Keratinocyte (primary cell): ENCODE results near the gene GSTT2B. TPM values are rescaled to one million over a fixed set of nuclear protein-coding genes. Genes with fewer than 3 reads are reported as not detected.

Source experiments
- DNase-seq: peaks from one replicate; pipeline ENCODE4 v3.0.0-alpha.2; 2011; ENCODE audit warnings: low read depth, missing footprints, low spot score
- FAIRE-seq: peaks from 2 replicates; lab custom pipeline; 2011; peaks lifted over from hg19 to GRCh38; lab: Jason Lieb, UNC
- H2AFZ ChIP-seq: 2 replicates; pipeline ENCODE4 v1.6.0; 2012; ENCODE audit warnings: low read length, control low read depth, inconsistent platforms; ENCODE audit not compliant: control insufficient read depth
- H3K27ac ChIP-seq: 2 replicates; pipeline ENCODE4 v1.5.1; 2011; ENCODE audit warnings: low read length; ENCODE audit not compliant: control insufficient read depth, insufficient read depth
- H3K27me3 ChIP-seq: 3 replicates; pipeline ENCODE4 v1.6.0; 2011; ENCODE audit warnings: low read length; ENCODE audit not compliant: control insufficient read depth, insufficient read depth; ENCODE audit errors: extremely low read depth
- H3K36me3 ChIP-seq, 2 experiments: 2 replicates in 1 of 2; 3 replicates in 1 of 2; pipeline ENCODE4 v1.5.1; 2011; ENCODE audit warnings: low read length in 2 of 2, mild to moderate bottlenecking in 1 of 2; ENCODE audit not compliant: control insufficient read depth in 2 of 2, insufficient read depth in 2 of 2; ENCODE audit errors: extremely low read depth in 1 of 2
- H3K4me1 ChIP-seq: 3 replicates; pipeline ENCODE4 v1.5.1; 2011; ENCODE audit warnings: low read length; ENCODE audit not compliant: control insufficient read depth, insufficient read depth; ENCODE audit errors: extremely low read depth
- H3K4me2 ChIP-seq: 3 replicates; pipeline ENCODE4 v1.6.0; 2011; ENCODE audit warnings: low read depth, low read length; ENCODE audit not compliant: control insufficient read depth, insufficient read depth; ENCODE audit errors: extremely low read depth
- H3K4me3 ChIP-seq, 3 experiments: fragments of 200-600 bp in 1 of 3; sonication (generic) in 1 of 3; 2 replicates in 2 of 3; 3 replicates in 1 of 3; pipeline ENCODE4 v1.5.1; 2011 to 2016; ENCODE audit warnings: low read length in 3 of 3, mild to moderate bottlenecking in 3 of 3, control low read depth in 2 of 3, inconsistent platforms in 1 of 3, low read depth in 1 of 3, mixed read lengths in 1 of 3, mixed run types in 1 of 3, moderate library complexity in 1 of 3; ENCODE audit not compliant: control insufficient read depth in 2 of 3, insufficient read depth in 2 of 3; ENCODE audit errors: extremely low read depth in 1 of 3
- H3K79me2 ChIP-seq: 2 replicates; pipeline ENCODE4 v1.6.0; 2012; ENCODE audit warnings: low read length; ENCODE audit not compliant: control insufficient read depth, insufficient read depth
- H3K9ac ChIP-seq: 3 replicates; pipeline ENCODE4 v1.6.0; 2011; ENCODE audit warnings: low read length; ENCODE audit not compliant: control insufficient read depth, insufficient read depth; ENCODE audit errors: extremely low read depth
- H3K9me1 ChIP-seq: 3 replicates; pipeline ENCODE4 v1.6.0; 2011; ENCODE audit warnings: low read length; ENCODE audit not compliant: control insufficient read depth, insufficient read depth; ENCODE audit errors: extremely low read depth
- H3K9me3 ChIP-seq: 2 replicates; pipeline ENCODE4 v1.5.1; 2012; ENCODE audit warnings: low read depth, low read length; ENCODE audit not compliant: control insufficient read depth
- H4K20me1 ChIP-seq: 3 replicates; pipeline ENCODE4 v1.6.0; 2011; ENCODE audit warnings: low read length; ENCODE audit not compliant: control insufficient read depth, insufficient read depth; ENCODE audit errors: extremely low read depth
- EZH2 ChIP-seq: IDR thresholded peaks from one replicate; pipeline ENCODE4 v1.6.1; 2012; ENCODE audit warnings: inconsistent platforms, mild to moderate bottlenecking, low read length, moderate library complexity
- dilution Hi-C: fragments of 300-500 bp; cut with MboI; formaldehyde crosslinking; loops from one replicate; pipeline ENCODE4 v1.7.0; 2020; ENCODE audit warnings: low sequenced_read_pairs; ENCODE audit not compliant: extremely low pct_ligation_motif_present
- polyA plus RNA-seq, 5 experiments: library from polyadenylated mRNA; depleted of rRNA in 3 of 5; stranded (reverse) in 3 of 5; stranded (forward) in 1 of 5; unstranded in 1 of 5; fragments of >200 nt; gene quantifications; 1 replicate in 1 of 5; 2 replicates in 3 of 5; 3 replicates in 1 of 5; pipeline versions ENCODE4 v1.2.1 to v1.2.3, GENCODE V29; 2011 to 2012; ENCODE audit warnings: missing spikeins in 2 of 5, low read depth in 1 of 5, low replicate concordance in 1 of 5
- TF ChIP-seq, protein P1 (sequence below), 3 experiments: IDR thresholded peaks in 1 of 3; conservative IDR thresholded peaks in 1 of 3; optimal IDR thresholded peaks in 1 of 3; 2 replicates in 2 of 3; 3 replicates in 1 of 3; pipeline versions ENCODE3 to v1.5.1; 2011; ENCODE audit warnings: low read length in 3 of 3, mild to moderate bottlenecking in 3 of 3, moderate library complexity in 2 of 3, control low read depth in 1 of 3, inconsistent platforms in 1 of 3; ENCODE audit not compliant: insufficient read depth in 2 of 3; ENCODE audit errors: extremely low read depth in 1 of 3

Gene GSTT2B
- polyA plus RNA-seq, 1 donor (not counting 4 experiments of a cell fraction or from before 2014, with no cell fraction given): 15.5 TPM

- peaks cover 3% of the 10 kb centered on the region for H3K4me1 ChIP-seq
- DNase-seq: no peak
- FAIRE-seq: no peak
- no peaks in the 10 kb centered on the region for H3K27me3 ChIP-seq
- TF ChIP-seq, protein P1, sequence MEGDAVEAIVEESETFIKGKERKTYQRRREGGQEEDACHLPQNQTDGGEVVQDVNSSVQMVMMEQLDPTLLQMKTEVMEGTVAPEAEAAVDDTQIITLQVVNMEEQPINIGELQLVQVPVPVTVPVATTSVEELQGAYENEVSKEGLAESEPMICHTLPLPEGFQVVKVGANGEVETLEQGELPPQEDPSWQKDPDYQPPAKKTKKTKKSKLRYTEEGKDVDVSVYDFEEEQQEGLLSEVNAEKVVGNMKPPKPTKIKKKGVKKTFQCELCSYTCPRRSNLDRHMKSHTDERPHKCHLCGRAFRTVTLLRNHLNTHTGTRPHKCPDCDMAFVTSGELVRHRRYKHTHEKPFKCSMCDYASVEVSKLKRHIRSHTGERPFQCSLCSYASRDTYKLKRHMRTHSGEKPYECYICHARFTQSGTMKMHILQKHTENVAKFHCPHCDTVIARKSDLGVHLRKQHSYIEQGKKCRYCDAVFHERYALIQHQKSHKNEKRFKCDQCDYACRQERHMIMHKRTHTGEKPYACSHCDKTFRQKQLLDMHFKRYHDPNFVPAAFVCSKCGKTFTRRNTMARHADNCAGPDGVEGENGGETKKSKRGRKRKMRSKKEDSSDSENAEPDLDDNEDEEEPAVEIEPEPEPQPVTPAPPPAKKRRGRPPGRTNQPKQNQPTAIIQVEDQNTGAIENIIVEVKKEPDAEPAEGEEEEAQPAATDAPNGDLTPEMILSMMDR (optimal IDR thresholded peaks at IDR 0.05 in 1 of 3, IDR thresholded peaks at IDR 0.05 in 1 of 3, conservative IDR thresholded peaks at IDR 0.05 in 1 of 3; ENCODE audit: extremely low read depth in 1 of 3, insufficient read depth in 2 of 3, low read length in 3 of 3): no peak
- no peak for TF ChIP-seq EZH2
- H2AFZ ChIP-seq: no peak overlapping the region
- H3K9ac ChIP-seq: no peak overlapping the region
- peaks cover 29% of the 10 kb centered on the region for H3K79me2 ChIP-seq
- peaks cover 16 to 18% of the 10 kb centered on the region in 2 experiments for H3K36me3 ChIP-seq
- H3K9me1 ChIP-seq: no peaks in the 10 kb centered on the region
- no peak overlapping the region for H3K27ac ChIP-seq
- H3K4me2 ChIP-seq: no peak overlapping the region
- dilution Hi-C loops: no loop called here
- H3K9me3 ChIP-seq: no peaks in the 10 kb centered on the region
- no peaks in the 10 kb centered on the region for H4K20me1 ChIP-seq
- H3K4me3 ChIP-seq: no peak overlapping the region
Measured at GRCh38 chr22:23970816-23971486, 10.0 kb upstream of the GSTT2B start.

DNA sequence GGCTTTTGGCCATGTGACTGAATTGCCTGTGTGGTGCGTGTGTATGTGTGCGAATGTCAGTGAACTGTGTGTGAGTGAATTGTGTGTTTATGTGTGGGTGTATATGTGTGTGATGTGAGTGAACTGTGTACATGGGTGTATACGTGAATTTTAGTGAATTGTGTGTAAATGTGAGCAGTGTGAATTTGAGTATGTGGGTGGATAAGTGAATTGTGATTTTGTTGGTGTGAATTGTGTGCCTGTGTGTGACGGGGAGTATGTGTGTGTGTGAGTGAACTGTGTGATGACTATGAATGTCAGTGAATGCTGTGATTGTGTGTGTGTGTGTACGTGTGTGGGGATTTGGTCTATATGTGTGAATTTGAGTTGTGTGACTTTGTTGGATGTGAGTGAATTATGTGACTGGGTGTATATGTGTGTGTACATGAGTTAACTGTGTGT, 9.2 kb upstream of the GSTT2B start:
- Histone ChIP-seq H3K27me3 (no peaks in the 10 kb centered on the region), H3K9ac (no peak overlapping the region), H3K4me2 (no peak overlapping the region), H4K20me1 (no peaks in the 10 kb centered on the region), H2AFZ (no peak overlapping the region), H3K4me3 (no peak overlapping the region), H3K9me1 (no peaks in the 10 kb centered on the region), H3K79me2 (peaks cover 29% of the 10 kb centered on the region), H3K4me1 (peaks cover 3% of the 10 kb centered on the region), H3K36me3 (peaks cover 16 to 18% of the 10 kb centered on the region in 2 experiments), H3K27ac (no peak overlapping the region), H3K9me3 (no peaks in the 10 kb centered on the region)
- DNase-seq: no peak
- FAIRE-seq: no peak
- dilution Hi-C loops: no loop called here
- TF ChIP-seq EZH2: no peak
- TF ChIP-seq, protein P1 (optimal IDR thresholded peaks at IDR 0.05 in 1 of 3, IDR thresholded peaks at IDR 0.05 in 1 of 3, conservative IDR thresholded peaks at IDR 0.05 in 1 of 3; ENCODE audit: extremely low read depth in 1 of 3, insufficient read depth in 2 of 3, low read length in 3 of 3): no peak
